Measurements from ENCODE around the gene RNF169. TPM values are rescaled to one million over a fixed set of nuclear protein-coding genes. Genes with fewer than 3 reads are reported as not detected.

The RNF169 gene
- total RNA-seq, 1 donor from 2014 or later: 15.5 TPM

GRCh38 chr11:74713686-74714085 is 35.0 kb upstream of the RNF169 start:
- Mint-ChIP-seq H3K27ac (ENCODE audit: unreplicated experiment) (no peak overlapping the region), H3K27me3 (ENCODE audit: unreplicated experiment) (peaks cover 8% of the 10 kb centered on the region), H3K4me1 (ENCODE audit: unreplicated experiment) (peaks cover 19% of the 10 kb centered on the region), H3K4me3 (ENCODE audit: unreplicated experiment) (no peak overlapping the region), H3K9me3 (ENCODE audit: unreplicated experiment) (no peaks in the 10 kb centered on the region), H3K36me3 (ENCODE audit: unreplicated experiment) (no peaks in the 10 kb centered on the region)
- no peak for DNase-seq (ENCODE audit: extremely low spot score, unreplicated experiment)
- TF ChIP-seq, protein P1, sequence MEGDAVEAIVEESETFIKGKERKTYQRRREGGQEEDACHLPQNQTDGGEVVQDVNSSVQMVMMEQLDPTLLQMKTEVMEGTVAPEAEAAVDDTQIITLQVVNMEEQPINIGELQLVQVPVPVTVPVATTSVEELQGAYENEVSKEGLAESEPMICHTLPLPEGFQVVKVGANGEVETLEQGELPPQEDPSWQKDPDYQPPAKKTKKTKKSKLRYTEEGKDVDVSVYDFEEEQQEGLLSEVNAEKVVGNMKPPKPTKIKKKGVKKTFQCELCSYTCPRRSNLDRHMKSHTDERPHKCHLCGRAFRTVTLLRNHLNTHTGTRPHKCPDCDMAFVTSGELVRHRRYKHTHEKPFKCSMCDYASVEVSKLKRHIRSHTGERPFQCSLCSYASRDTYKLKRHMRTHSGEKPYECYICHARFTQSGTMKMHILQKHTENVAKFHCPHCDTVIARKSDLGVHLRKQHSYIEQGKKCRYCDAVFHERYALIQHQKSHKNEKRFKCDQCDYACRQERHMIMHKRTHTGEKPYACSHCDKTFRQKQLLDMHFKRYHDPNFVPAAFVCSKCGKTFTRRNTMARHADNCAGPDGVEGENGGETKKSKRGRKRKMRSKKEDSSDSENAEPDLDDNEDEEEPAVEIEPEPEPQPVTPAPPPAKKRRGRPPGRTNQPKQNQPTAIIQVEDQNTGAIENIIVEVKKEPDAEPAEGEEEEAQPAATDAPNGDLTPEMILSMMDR (IDR thresholded peaks at IDR 0.05): no peak

- TF ChIP-seq, protein P1 (IDR thresholded peaks at IDR 0.05): no peak
- Mint-ChIP-seq H3K27me3 (ENCODE audit: unreplicated experiment) (peaks cover 8% of the 10 kb centered on the region), H3K4me3 (ENCODE audit: unreplicated experiment) (no peak overlapping the region), H3K36me3 (ENCODE audit: unreplicated experiment) (no peaks in the 10 kb centered on the region), H3K4me1 (ENCODE audit: unreplicated experiment) (peaks cover 16% of the 10 kb centered on the region), H3K9me3 (ENCODE audit: unreplicated experiment) (no peaks in the 10 kb centered on the region), H3K27ac (ENCODE audit: unreplicated experiment) (no peak overlapping the region)
- DNase-seq (ENCODE audit: extremely low spot score, unreplicated experiment): no peak
These were observed 33.7 kb upstream of the RNF169 start for GRCh38 chr11:74714904-74715303.

DNA sequence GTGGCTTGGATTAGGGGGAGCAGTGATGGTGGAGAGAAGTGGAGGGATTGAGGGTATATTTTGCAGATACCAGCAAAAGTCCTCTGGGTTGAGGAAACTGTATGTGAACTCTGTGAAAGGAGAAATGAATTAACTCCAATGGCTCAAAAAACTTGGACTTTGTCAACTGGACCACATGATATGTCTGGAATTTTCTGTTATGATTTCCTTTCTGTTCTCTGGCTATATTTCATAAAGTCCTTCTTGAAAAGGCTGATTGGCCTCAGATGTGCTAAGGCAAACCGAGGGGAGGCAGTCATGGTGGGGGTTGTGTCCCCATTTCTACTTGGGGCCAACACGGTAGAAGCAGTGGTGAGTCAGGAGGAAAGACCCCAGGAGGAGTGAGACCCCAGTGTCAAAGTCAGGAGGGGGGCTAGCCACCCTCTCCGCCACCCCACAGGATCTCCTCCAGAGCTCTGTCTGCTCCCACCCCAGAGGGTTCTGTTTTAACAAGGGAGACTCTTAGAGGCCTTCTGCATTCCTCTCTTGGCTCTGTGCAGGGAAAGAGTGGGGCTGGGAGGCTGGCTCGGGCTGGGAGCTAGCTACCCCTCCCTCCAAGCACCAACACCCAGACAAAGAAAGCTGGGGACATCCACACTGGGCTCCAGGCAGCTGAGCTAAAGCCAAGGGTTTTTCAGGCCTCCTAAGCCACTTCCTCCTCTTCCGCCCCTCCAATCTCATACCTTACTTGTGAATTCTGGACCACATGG is 31.3 kb upstream of the RNF169 start:
- no peaks in the 10 kb centered on the region for H3K9me3 Mint-ChIP-seq (ENCODE audit: unreplicated experiment)
- no peak overlapping the region for H3K4me3 Mint-ChIP-seq (ENCODE audit: unreplicated experiment)
- no peaks in the 10 kb centered on the region for H3K36me3 Mint-ChIP-seq (ENCODE audit: unreplicated experiment)
- H3K27me3 Mint-ChIP-seq (ENCODE audit: unreplicated experiment): peaks cover 16% of the 10 kb centered on the region
- TF ChIP-seq, protein P1 (IDR thresholded peaks at IDR 0.05): no peak
- peaks cover 6% of the 10 kb centered on the region for H3K4me1 Mint-ChIP-seq (ENCODE audit: unreplicated experiment)
- no peak for DNase-seq (ENCODE audit: extremely low spot score, unreplicated experiment)
- no peak overlapping the region for H3K27ac Mint-ChIP-seq (ENCODE audit: unreplicated experiment)

DNA sequence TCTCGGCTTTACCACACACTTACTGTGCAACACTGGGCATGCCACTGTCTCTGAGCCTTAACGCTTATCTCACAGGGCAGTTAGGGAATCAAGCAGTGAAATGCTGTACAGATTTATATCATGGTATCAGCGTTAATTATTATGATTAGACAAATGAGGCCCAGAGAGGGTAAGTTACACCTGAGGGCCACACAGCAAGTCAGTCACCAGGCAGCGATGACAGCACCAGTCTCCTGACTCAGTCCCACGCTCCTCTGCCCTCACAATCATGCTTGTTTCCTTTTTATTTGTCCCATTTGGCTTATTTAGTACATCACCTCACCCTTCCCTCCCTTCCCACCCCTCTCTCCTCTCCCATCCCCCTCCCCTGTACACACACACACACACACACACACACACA is 29.6 kb upstream of the RNF169 start:
- Mint-ChIP-seq H3K4me1 (ENCODE audit: unreplicated experiment) (peaks cover 6% of the 10 kb centered on the region), H3K36me3 (ENCODE audit: unreplicated experiment) (no peaks in the 10 kb centered on the region), H3K4me3 (ENCODE audit: unreplicated experiment) (no peak overlapping the region), H3K9me3 (ENCODE audit: unreplicated experiment) (no peaks in the 10 kb centered on the region), H3K27ac (ENCODE audit: unreplicated experiment) (no peak overlapping the region), H3K27me3 (ENCODE audit: unreplicated experiment) (peaks cover 31% of the 10 kb centered on the region)
- no peak for DNase-seq (ENCODE audit: extremely low spot score, unreplicated experiment)
- TF ChIP-seq, protein P1 (IDR thresholded peaks at IDR 0.05): no peak

GRCh38 chr11:74720596-74721478 is 27.8 kb upstream of the RNF169 start:
- Mint-ChIP-seq H3K27ac (ENCODE audit: unreplicated experiment) (no peak overlapping the region), H3K9me3 (ENCODE audit: unreplicated experiment) (no peaks in the 10 kb centered on the region), H3K4me3 (ENCODE audit: unreplicated experiment) (no peak overlapping the region), H3K27me3 (ENCODE audit: unreplicated experiment) (peaks cover 50% of the 10 kb centered on the region), H3K4me1 (ENCODE audit: unreplicated experiment) (peaks cover 6% of the 10 kb centered on the region), H3K36me3 (ENCODE audit: unreplicated experiment) (no peaks in the 10 kb centered on the region)
- DNase-seq (ENCODE audit: extremely low spot score, unreplicated experiment): no peak
- TF ChIP-seq, protein P1 (IDR thresholded peaks at IDR 0.05): no peak

All from osteocyte (in vitro differentiated cells).